ENCODE results near the gene ATG2B.

DNA sequence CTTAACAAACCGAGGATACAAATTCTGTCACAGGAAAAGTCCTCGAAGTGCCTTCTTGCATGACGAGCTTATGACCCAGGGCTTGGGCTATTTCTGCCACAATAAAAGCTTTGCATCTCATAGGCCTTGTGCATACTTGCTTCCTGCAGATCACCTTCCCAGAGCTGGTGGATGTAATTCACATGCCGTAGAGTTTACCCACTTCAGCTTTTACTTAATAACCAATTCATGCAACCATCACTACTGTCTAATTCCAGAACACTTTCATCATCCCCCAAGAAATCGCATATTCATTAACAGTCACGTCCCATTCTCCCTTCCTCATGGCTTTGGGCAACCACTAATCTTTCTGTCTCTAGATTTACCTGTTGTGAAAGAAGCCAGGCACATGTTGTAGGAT lies 116.1 kb downstream of the ATG2B start:
- no peak for TF ChIP-seq EZH2 (IDR thresholded peaks at IDR 0.05)
- TF ChIP-seq, protein P1, sequence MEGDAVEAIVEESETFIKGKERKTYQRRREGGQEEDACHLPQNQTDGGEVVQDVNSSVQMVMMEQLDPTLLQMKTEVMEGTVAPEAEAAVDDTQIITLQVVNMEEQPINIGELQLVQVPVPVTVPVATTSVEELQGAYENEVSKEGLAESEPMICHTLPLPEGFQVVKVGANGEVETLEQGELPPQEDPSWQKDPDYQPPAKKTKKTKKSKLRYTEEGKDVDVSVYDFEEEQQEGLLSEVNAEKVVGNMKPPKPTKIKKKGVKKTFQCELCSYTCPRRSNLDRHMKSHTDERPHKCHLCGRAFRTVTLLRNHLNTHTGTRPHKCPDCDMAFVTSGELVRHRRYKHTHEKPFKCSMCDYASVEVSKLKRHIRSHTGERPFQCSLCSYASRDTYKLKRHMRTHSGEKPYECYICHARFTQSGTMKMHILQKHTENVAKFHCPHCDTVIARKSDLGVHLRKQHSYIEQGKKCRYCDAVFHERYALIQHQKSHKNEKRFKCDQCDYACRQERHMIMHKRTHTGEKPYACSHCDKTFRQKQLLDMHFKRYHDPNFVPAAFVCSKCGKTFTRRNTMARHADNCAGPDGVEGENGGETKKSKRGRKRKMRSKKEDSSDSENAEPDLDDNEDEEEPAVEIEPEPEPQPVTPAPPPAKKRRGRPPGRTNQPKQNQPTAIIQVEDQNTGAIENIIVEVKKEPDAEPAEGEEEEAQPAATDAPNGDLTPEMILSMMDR (IDR thresholded peaks at IDR 0.05) = no peak

Measured in neural progenitor cell (in vitro differentiated cells).